ENCODE data around the gene NOP53. TPM values are rescaled to one million over a fixed set of nuclear protein-coding genes. Genes with fewer than 3 reads are reported as not detected.
"Not testable (repeated sequence)": the region's sequence is repeated elsewhere in the genome, so short reads cannot be mapped to it uniquely, and the experiment has no call there.

NOP53 gene
- total and polyA plus RNA-seq, 5 experiments from 2014 or later, result 266 to 882 (median 443) TPM

- peaks cover under 1 to 6% (median 3%) of the 10 kb centered on the region in 4 donors for H3K4me1 Mint-ChIP-seq
- POLR2A ChIA-PET, result no interaction called here
- no peak for DNase-seq
- no peaks in the 10 kb centered on the region for H3K27me3 Mint-ChIP-seq
- ATAC-seq, result no peak
- peaks cover 4 to 50% (median 13%) of the 10 kb centered on the region in 3 donors for H3K36me3 Mint-ChIP-seq
- no peak overlapping the region for H3K4me3 Mint-ChIP-seq
- peak overlapping the region in 2 of 10 donors; percentile 5 to 9 for H3K27ac Mint-ChIP-seq
- no peaks in the 10 kb centered on the region for H3K9me3 Mint-ChIP-seq
These were observed 13.1 kb downstream of the NOP53 start for GRCh38 chr19:47758443-47758804.

GRCh38 chr19:47760632-47760999 is 15.3 kb downstream of the NOP53 start:
- H3K27ac Mint-ChIP-seq, result peak overlapping the region in 1 of 10 donors; percentile 84
- H3K9me3 Mint-ChIP-seq, result no peaks in the 10 kb centered on the region
- POLR2A ChIA-PET, result no interaction called here
- no peak overlapping the region for H3K4me3 Mint-ChIP-seq
- H3K27me3 Mint-ChIP-seq, result no peaks in the 10 kb centered on the region
- ATAC-seq (no peak), DNase-seq (no peak)
- H3K4me1 Mint-ChIP-seq, result peaks cover 0 to 4% (median 2%) of the 10 kb centered on the region in 4 donors
- peaks cover 4 to 37% (median 9%) of the 10 kb centered on the region in 3 donors for H3K36me3 Mint-ChIP-seq

- DNase-seq (no peak), ATAC-seq (no peak)
- H3K27me3 Mint-ChIP-seq, result no peaks in the 10 kb centered on the region
- no peak overlapping the region for H3K4me3 Mint-ChIP-seq
- peaks cover 0 to 4% (median 2%) of the 10 kb centered on the region in 4 donors for H3K4me1 Mint-ChIP-seq
- H3K36me3 Mint-ChIP-seq, result peaks cover 4 to 31% (median 9%) of the 10 kb centered on the region in 3 donors
- H3K9me3 Mint-ChIP-seq, result no peaks in the 10 kb centered on the region
- POLR2A ChIA-PET, result interaction anchor here (0.6 kb wide), 1 partner anchor 20 kb away, joined by 3 read pairs; no protein-coding TSS in a partner anchor
- peak overlapping the region in 1 of 10 donors; percentile 78 for H3K27ac Mint-ChIP-seq
These were observed 16.2 kb downstream of the NOP53 start for GRCh38 chr19:47761566-47761965.

GRCh38 chr19:47762151-47762550 is 16.8 kb downstream of the NOP53 start:
- POLR2A ChIA-PET, result no interaction called here
- H3K9me3 Mint-ChIP-seq, result no peaks in the 10 kb centered on the region
- peak overlapping the region in 3 of 10 donors; percentile 8 to 78 (median 11) for H3K27ac Mint-ChIP-seq

GRCh38 chr19:47762615-47763308 is 17.4 kb downstream of the NOP53 start:
- Mint-ChIP-seq H3K27ac (peak overlapping the region in 3 of 10 donors; percentile 3 to 11 (median 8)), H3K4me1 (peaks cover 0 to 4% (median 2%) of the 10 kb centered on the region in 4 donors)
- ATAC-seq, result no peak

More at GRCh38 chr19:47762151-47762550, 16.8 kb downstream of the NOP53 start:
- Mint-ChIP-seq H3K4me1 (peaks cover 0 to 4% (median 2%) of the 10 kb centered on the region in 4 donors), H3K4me3 (no peak overlapping the region), H3K36me3 (peaks cover 4 to 25% (median 9%) of the 10 kb centered on the region in 3 donors), H3K27me3 (no peaks in the 10 kb centered on the region)
- DNase-seq, result no peak
- no peak for ATAC-seq

GRCh38 chr19:47764705-47765104 is 19.4 kb downstream of the NOP53 start:
- DNase-seq, H3K27me3 Mint-ChIP-seq, H3K36me3 Mint-ChIP-seq, ATAC-seq, H3K4me1 Mint-ChIP-seq, H3K9me3 Mint-ChIP-seq, H3K27ac Mint-ChIP-seq, H3K4me3 Mint-ChIP-seq: not testable (repeated sequence)
- POLR2A ChIA-PET, result interaction anchor here (0.7 to 1.1 kb wide), 2 partner anchors 19 to 139 kb away, joined by 4 to 6 read pairs; no protein-coding TSS in a partner anchor

More at GRCh38 chr19:47762615-47763308, 17.4 kb downstream of the NOP53 start:
- DNase-seq, result no peak
- no peaks in the 10 kb centered on the region for H3K27me3 Mint-ChIP-seq
- peaks cover 4 to 19% (median 9%) of the 10 kb centered on the region in 3 donors for H3K36me3 Mint-ChIP-seq
- POLR2A ChIA-PET, result interaction anchor here (1.1 kb wide), 1 partner anchor 14 kb away, joined by 3 read pairs; no protein-coding TSS in a partner anchor
- H3K4me3 Mint-ChIP-seq, result no peak overlapping the region
- no peaks in the 10 kb centered on the region for H3K9me3 Mint-ChIP-seq

GRCh38 chr19:47765523-47766358 is 20.4 kb downstream of the NOP53 start:
- POLR2A ChIA-PET, result interaction anchor here (0.6 to 1.1 kb wide), 2 partner anchors 10 to 20 kb away, joined by 3 to 4 read pairs; no protein-coding TSS in a partner anchor
- H3K27me3 Mint-ChIP-seq, result no peaks in the 10 kb centered on the region
- ATAC-seq, result peak in 1 of 2 donors; percentile 46
- peaks cover 0 to 7% (median 4%) of the 10 kb centered on the region in 4 donors for H3K4me1 Mint-ChIP-seq
- peak in 1 of 10 donors; percentile 29 for DNase-seq
- no peaks in the 10 kb centered on the region for H3K9me3 Mint-ChIP-seq
- no peak overlapping the region for H3K4me3 Mint-ChIP-seq
- H3K27ac Mint-ChIP-seq, result peak overlapping the region in 3 of 10 donors; percentile 60 to 73 (median 67)
- no peaks in the 10 kb centered on the region for H3K36me3 Mint-ChIP-seq

- H3K4me1 Mint-ChIP-seq, result peaks cover 0 to 7% (median 4%) of the 10 kb centered on the region in 4 donors
These were observed 20.9 kb downstream of the NOP53 start for GRCh38 chr19:47766359-47766620.

GRCh38 chr19:47766670-47767069 is 21.3 kb downstream of the NOP53 start:
- Mint-ChIP-seq H3K36me3 (no peaks in the 10 kb centered on the region), H3K4me1 (peaks cover 0 to 7% (median 4%) of the 10 kb centered on the region in 4 donors), H3K27ac (no peak overlapping the region), H3K27me3 (peaks cover 0 to 2% (median 0%) of the 10 kb centered on the region in 5 donors), H3K4me3 (no peak overlapping the region), H3K9me3 (no peaks in the 10 kb centered on the region)
- no peak for DNase-seq
- POLR2A ChIA-PET, result no interaction called here
- ATAC-seq, result no peak

More at GRCh38 chr19:47766359-47766620, 20.9 kb downstream of the NOP53 start:
- Mint-ChIP-seq H3K9me3 (no peaks in the 10 kb centered on the region), H3K4me3 (no peak overlapping the region), H3K36me3 (no peaks in the 10 kb centered on the region), H3K27ac (no peak overlapping the region), H3K27me3 (no peaks in the 10 kb centered on the region)
- ATAC-seq, result no peak
- DNase-seq, result no peak
- POLR2A ChIA-PET, result no interaction called here

GRCh38 chr19:47767349-47767748 is 22.0 kb downstream of the NOP53 start:
- no peak overlapping the region for H3K27ac Mint-ChIP-seq
- DNase-seq (no peak), ATAC-seq (no peak)
- H3K4me3 Mint-ChIP-seq, result no peak overlapping the region
- POLR2A ChIA-PET, result no interaction called here
- peaks cover 0 to 7% (median 4%) of the 10 kb centered on the region in 4 donors for H3K4me1 Mint-ChIP-seq
- H3K36me3 Mint-ChIP-seq, result no peaks in the 10 kb centered on the region
- H3K27me3 Mint-ChIP-seq, result peaks cover 0 to 2% (median 0%) of the 10 kb centered on the region in 5 donors
- no peaks in the 10 kb centered on the region for H3K9me3 Mint-ChIP-seq

- H3K9me3 Mint-ChIP-seq, result no peaks in the 10 kb centered on the region
- no peak overlapping the region for H3K4me3 Mint-ChIP-seq
- no peak overlapping the region for H3K27ac Mint-ChIP-seq
- no peaks in the 10 kb centered on the region for H3K36me3 Mint-ChIP-seq
- H3K27me3 Mint-ChIP-seq, result peaks cover 0 to 2% (median 0%) of the 10 kb centered on the region in 5 donors
- DNase-seq (no peak), ATAC-seq (no peak)
- peaks cover 0 to 7% (median 4%) of the 10 kb centered on the region in 4 donors for H3K4me1 Mint-ChIP-seq
- POLR2A ChIA-PET, result no interaction called here
These were observed 23.3 kb downstream of the NOP53 start for GRCh38 chr19:47768604-47769003.

GRCh38 chr19:47769534-47769933 is 24.2 kb downstream of the NOP53 start:
- no peaks in the 10 kb centered on the region for H3K9me3 Mint-ChIP-seq
- POLR2A ChIA-PET, result no interaction called here
- H3K4me1 Mint-ChIP-seq, result peaks cover 0 to 7% (median 5%) of the 10 kb centered on the region in 4 donors
- no peak overlapping the region for H3K4me3 Mint-ChIP-seq
- ATAC-seq (no peak), DNase-seq (no peak)
- no peaks in the 10 kb centered on the region for H3K36me3 Mint-ChIP-seq
- H3K27ac Mint-ChIP-seq, result no peak overlapping the region
- H3K27me3 Mint-ChIP-seq, result peaks cover 0 to 2% (median 0%) of the 10 kb centered on the region in 5 donors

- not testable (repeated sequence) for H3K27me3 Mint-ChIP-seq, H3K9me3 Mint-ChIP-seq, ATAC-seq, DNase-seq, H3K27ac Mint-ChIP-seq, H3K36me3 Mint-ChIP-seq, H3K4me1 Mint-ChIP-seq, H3K4me3 Mint-ChIP-seq
- POLR2A ChIA-PET, result interaction anchor here (0.7 kb wide), 1 partner anchor 24 kb away, joined by 3 read pairs; no protein-coding TSS in a partner anchor
These were observed 25.9 kb downstream of the NOP53 start for GRCh38 chr19:47771291-47771690.

Data from naive thymus-derived CD8-positive, alpha-beta T cell (primary cell).